ENCODE measurements around the gene P4HB. TPM values are rescaled to one million over a fixed set of nuclear protein-coding genes. Genes with fewer than 3 reads are reported as not detected.

P4HB gene
- polyA plus RNA-seq, 1 of the 3 experiments (the other 2 are of a cell fraction), result 165 TPM

DNA sequence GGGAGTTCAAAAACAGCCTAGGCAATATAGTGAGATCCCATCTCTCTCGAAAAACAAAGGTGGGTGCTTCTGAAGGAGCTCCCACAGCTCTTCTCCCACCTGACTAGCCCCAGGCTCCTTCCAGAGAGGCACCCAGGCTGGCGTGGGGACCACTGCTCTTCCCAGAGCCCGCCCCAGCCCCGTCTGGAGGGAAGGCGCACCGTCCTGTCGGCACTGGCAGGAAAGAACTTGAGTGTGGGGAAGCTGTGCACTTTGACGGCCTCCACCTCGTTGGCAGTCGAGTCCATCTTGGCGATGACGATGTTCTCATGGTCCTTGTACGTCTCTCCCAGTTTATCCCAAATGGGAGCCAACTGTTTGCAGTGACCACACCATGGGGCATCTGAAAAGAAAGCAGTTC is 15.0 kb downstream of the P4HB start:
- H3K4me3 ChIP-seq (ENCODE audit: low read depth in 2 of 2, low read length in 1 of 2), result no peak overlapping the region
- H3K27ac ChIP-seq (ENCODE audit: low read depth in 2 of 2, low read length in 1 of 2), result no peak overlapping the region
- CTCF ChIA-PET, result interaction anchor here (3.5 kb wide), 1 partner anchor 24 kb away, joined by 10 read pairs; no protein-coding TSS in a partner anchor
- no peaks in the 10 kb centered on the region for H3K4me1 ChIP-seq (ENCODE audit: control insufficient read depth in 1 of 2, insufficient read depth in 2 of 2, low read depth in 1 of 2, low read length in 1 of 2)
- no peaks in the 10 kb centered on the region for H3K9me3 ChIP-seq
- H3F3A ChIP-seq (replicated peaks; ENCODE audit: insufficient read depth), result peaks cover 50% of the 10 kb centered on the region
- H3K9me2 ChIP-seq, result no peaks in the 10 kb centered on the region
- WGBS (ENCODE audit: low lambda C conversion rate), result 96% methylated on average over 13 of the region's 13 CpGs
- no peak overlapping the region for H3K9ac ChIP-seq
- TF ChIP-seq SMC3 (IDR thresholded peaks at IDR 0.05; ENCODE audit: low read depth, low read length) (no peak), TEAD4 (IDR thresholded peaks at IDR 0.05; ENCODE audit: borderline replicate concordance, insufficient read depth) (no peak), NFIC (IDR thresholded peaks at IDR 0.05; ENCODE audit: borderline replicate concordance) (no peak), FOXM1 (IDR thresholded peaks at IDR 0.05; ENCODE audit: low read depth) (no peak), TAF1 (IDR thresholded peaks at IDR 0.05; ENCODE audit: borderline replicate concordance, low read depth, low read length) (no peak), NRF1 (IDR thresholded peaks at IDR 0.05; ENCODE audit: low read depth, low read length) (no peak), SIN3A (IDR thresholded peaks at IDR 0.05; ENCODE audit: borderline replicate concordance, low read depth, low read length) (no peak), RAD21 (IDR thresholded peaks at IDR 0.05; ENCODE audit: low read length) (no peak), JUND (IDR thresholded peaks at IDR 0.05) (no peak), MEF2A (IDR thresholded peaks at IDR 0.05; ENCODE audit: borderline replicate concordance, low read depth) (no peak), EP300 (IDR thresholded peaks at IDR 0.05; ENCODE audit: borderline replicate concordance in 1 of 2, low read depth in 1 of 2, low read length in 1 of 2) (no peak), RXRA (IDR thresholded peaks at IDR 0.05; ENCODE audit: borderline replicate concordance, low read depth) (no peak)
- TF ChIP-seq, protein P1, sequence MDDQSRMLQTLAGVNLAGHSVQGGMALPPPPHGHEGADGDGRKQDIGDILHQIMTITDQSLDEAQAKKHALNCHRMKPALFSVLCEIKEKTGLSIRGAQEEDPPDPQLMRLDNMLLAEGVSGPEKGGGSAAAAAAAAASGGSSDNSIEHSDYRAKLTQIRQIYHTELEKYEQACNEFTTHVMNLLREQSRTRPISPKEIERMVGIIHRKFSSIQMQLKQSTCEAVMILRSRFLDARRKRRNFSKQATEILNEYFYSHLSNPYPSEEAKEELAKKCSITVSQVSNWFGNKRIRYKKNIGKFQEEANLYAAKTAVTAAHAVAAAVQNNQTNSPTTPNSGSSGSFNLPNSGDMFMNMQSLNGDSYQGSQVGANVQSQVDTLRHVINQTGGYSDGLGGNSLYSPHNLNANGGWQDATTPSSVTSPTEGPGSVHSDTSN (IDR thresholded peaks at IDR 0.05), result no peak
- TF ChIP-seq, protein P2, sequence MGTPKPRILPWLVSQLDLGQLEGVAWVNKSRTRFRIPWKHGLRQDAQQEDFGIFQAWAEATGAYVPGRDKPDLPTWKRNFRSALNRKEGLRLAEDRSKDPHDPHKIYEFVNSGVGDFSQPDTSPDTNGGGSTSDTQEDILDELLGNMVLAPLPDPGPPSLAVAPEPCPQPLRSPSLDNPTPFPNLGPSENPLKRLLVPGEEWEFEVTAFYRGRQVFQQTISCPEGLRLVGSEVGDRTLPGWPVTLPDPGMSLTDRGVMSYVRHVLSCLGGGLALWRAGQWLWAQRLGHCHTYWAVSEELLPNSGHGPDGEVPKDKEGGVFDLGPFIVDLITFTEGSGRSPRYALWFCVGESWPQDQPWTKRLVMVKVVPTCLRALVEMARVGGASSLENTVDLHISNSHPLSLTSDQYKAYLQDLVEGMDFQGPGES (IDR thresholded peaks at IDR 0.05; ENCODE audit: low read depth, low read length), result no peak
- TF ChIP-seq, protein P3, sequence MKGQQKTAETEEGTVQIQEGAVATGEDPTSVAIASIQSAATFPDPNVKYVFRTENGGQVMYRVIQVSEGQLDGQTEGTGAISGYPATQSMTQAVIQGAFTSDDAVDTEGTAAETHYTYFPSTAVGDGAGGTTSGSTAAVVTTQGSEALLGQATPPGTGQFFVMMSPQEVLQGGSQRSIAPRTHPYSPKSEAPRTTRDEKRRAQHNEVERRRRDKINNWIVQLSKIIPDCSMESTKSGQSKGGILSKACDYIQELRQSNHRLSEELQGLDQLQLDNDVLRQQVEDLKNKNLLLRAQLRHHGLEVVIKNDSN (IDR thresholded peaks at IDR 0.05; ENCODE audit: borderline replicate concordance, low read depth), result no peak
- TF ChIP-seq, protein P4, sequence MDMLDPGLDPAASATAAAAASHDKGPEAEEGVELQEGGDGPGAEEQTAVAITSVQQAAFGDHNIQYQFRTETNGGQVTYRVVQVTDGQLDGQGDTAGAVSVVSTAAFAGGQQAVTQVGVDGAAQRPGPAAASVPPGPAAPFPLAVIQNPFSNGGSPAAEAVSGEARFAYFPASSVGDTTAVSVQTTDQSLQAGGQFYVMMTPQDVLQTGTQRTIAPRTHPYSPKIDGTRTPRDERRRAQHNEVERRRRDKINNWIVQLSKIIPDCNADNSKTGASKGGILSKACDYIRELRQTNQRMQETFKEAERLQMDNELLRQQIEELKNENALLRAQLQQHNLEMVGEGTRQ (IDR thresholded peaks at IDR 0.05; ENCODE audit: borderline replicate concordance, low read depth, low read length), result no peak
- H3K79me2 ChIP-seq (ENCODE audit: insufficient read depth), result peaks cover 5% of the 10 kb centered on the region
- DNase-seq, result no peak
- peaks cover 53 to 55% of the 10 kb centered on the region in 2 experiments for H3K36me3 ChIP-seq (replicated peaks in 1 of 2; ENCODE audit: control insufficient read depth in 1 of 2, insufficient read depth in 2 of 2, low read length in 1 of 2)
- no peak overlapping the region for H2AFZ ChIP-seq (ENCODE audit: low read depth)
- POLR2A ChIA-PET, result no interaction called here
- no peaks in the 10 kb centered on the region for H3K27me3 ChIP-seq (ENCODE audit: insufficient read depth)
- H4K20me1 ChIP-seq (ENCODE audit: insufficient read depth), result no peaks in the 10 kb centered on the region; the same call in 1 of the 2 replicates
- no peak overlapping the region for H3K4me2 ChIP-seq

Data from SK-N-SH (cell line).